Ishikawa (cell line): ENCODE results near the gene GTPBP1.

ENCODE experiments used
- CEBPB ChIP-seq: IDR thresholded peaks from 2 replicates; pipeline ENCODE4 v1.6.1; 2012
- CREB1 ChIP-seq: IDR thresholded peaks from 2 replicates; pipeline ENCODE4 v1.6.1; 2012; ENCODE audit warnings: low read depth
- EGR1 ChIP-seq: IDR thresholded peaks from 2 replicates; pipeline ENCODE4 v1.6.1; 2012
- EP300 ChIP-seq: IDR thresholded peaks from 2 replicates; pipeline ENCODE4 v1.6.1; 2012; ENCODE audit warnings: borderline replicate concordance
- FOXM1 ChIP-seq: IDR thresholded peaks from 2 replicates; pipeline ENCODE4 v1.6.1; 2012; ENCODE audit warnings: low read depth, borderline replicate concordance
- NFIC ChIP-seq: IDR thresholded peaks from 2 replicates; pipeline ENCODE4 v1.6.1; 2012
- RAD21 ChIP-seq: IDR thresholded peaks from 2 replicates; pipeline ENCODE4 v1.6.1; 2012; ENCODE audit warnings: low read depth
- TAF1 ChIP-seq: IDR thresholded peaks from 2 replicates; pipeline ENCODE4 v1.6.1; 2012; ENCODE audit warnings: low read depth, mild to moderate bottlenecking
- TCF12 ChIP-seq: IDR thresholded peaks from 2 replicates; pipeline ENCODE4 v1.6.1; 2012; ENCODE audit warnings: low read depth
- TEAD4 ChIP-seq: IDR thresholded peaks from 2 replicates; pipeline ENCODE4 v1.6.1; 2012
- YY1 ChIP-seq: IDR thresholded peaks from 2 replicates; pipeline ENCODE4 v1.6.1; 2012; ENCODE audit warnings: low read depth
- ZBTB7A ChIP-seq: IDR thresholded peaks from 2 replicates; pipeline ENCODE4 v1.6.1; 2012; ENCODE audit warnings: low read depth
- TF ChIP-seq, protein P1 (sequence below): IDR thresholded peaks from 2 replicates; pipeline ENCODE4 v1.6.1; 2012
- TF ChIP-seq, protein P2 (sequence below): IDR thresholded peaks from 2 replicates; pipeline ENCODE4 v1.6.1; 2012; ENCODE audit warnings: low read depth, mild to moderate bottlenecking
- TF ChIP-seq, protein P3 (sequence below): IDR thresholded peaks from 2 replicates; pipeline ENCODE4 v1.6.1; 2012

The GTPBP1 gene

DNA sequence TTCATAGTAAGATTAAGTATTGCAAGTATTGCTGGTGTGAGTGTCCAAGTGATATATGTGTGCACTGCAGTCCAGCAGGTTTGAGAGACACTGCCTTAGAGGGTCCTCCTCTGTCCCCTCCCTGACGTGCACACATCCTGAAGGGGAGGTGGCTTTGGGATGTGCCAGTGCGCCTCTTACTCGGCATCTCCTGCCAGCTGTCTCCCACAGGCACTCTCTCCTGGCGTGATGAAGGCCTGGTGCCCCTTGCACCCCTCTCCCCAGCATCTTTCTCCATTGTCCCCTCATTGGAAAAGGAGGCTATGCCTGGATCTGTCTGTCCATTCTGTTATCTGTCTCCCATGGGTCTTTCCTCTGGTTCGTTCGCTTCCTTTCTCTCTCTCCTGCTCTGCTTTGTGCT lies 24.2 kb downstream of the GTPBP1 start:
- TF ChIP-seq TEAD4 (no peak), CREB1 (no peak), EGR1 (no peak), RAD21 (no peak), CEBPB (no peak), NFIC (no peak), YY1 (no peak), FOXM1 (no peak)
- TF ChIP-seq, protein P1, sequence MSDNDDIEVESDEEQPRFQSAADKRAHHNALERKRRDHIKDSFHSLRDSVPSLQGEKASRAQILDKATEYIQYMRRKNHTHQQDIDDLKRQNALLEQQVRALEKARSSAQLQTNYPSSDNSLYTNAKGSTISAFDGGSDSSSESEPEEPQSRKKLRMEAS = no peak

DNA sequence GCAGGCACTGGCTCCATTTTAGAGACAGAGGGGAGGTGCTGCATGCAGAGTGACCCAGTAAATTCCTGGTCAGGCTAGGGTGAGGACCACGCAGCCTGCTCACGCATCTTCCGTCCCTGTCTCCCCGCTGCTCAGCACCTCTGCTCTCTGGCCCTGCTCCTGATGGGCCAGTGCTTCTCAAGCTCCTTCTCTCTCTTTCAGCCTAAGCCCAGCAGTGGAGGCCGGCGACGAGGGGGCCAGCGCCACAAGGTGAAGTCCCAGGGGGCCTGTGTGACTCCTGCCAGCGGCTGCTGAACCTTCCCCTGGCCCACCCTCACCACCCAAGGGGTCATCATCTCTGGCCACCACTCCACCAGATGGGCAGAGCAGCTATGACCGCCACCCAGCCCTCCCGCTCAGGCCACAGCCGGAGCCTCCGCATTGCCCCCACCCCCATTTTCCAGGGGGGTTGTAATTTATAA lies 24.7 kb downstream of the GTPBP1 start:
- TF ChIP-seq YY1 (no peak), TAF1 (no peak), TEAD4 (no peak), EGR1 (no peak), NFIC (no peak), CREB1 (no peak), ZBTB7A (no peak), FOXM1 (no peak)
- TF ChIP-seq, protein P1 = no peak
- TF ChIP-seq, protein P2, sequence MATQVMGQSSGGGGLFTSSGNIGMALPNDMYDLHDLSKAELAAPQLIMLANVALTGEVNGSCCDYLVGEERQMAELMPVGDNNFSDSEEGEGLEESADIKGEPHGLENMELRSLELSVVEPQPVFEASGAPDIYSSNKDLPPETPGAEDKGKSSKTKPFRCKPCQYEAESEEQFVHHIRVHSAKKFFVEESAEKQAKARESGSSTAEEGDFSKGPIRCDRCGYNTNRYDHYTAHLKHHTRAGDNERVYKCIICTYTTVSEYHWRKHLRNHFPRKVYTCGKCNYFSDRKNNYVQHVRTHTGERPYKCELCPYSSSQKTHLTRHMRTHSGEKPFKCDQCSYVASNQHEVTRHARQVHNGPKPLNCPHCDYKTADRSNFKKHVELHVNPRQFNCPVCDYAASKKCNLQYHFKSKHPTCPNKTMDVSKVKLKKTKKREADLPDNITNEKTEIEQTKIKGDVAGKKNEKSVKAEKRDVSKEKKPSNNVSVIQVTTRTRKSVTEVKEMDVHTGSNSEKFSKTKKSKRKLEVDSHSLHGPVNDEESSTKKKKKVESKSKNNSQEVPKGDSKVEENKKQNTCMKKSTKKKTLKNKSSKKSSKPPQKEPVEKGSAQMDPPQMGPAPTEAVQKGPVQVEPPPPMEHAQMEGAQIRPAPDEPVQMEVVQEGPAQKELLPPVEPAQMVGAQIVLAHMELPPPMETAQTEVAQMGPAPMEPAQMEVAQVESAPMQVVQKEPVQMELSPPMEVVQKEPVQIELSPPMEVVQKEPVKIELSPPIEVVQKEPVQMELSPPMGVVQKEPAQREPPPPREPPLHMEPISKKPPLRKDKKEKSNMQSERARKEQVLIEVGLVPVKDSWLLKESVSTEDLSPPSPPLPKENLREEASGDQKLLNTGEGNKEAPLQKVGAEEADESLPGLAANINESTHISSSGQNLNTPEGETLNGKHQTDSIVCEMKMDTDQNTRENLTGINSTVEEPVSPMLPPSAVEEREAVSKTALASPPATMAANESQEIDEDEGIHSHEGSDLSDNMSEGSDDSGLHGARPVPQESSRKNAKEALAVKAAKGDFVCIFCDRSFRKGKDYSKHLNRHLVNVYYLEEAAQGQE = no peak

DNA sequence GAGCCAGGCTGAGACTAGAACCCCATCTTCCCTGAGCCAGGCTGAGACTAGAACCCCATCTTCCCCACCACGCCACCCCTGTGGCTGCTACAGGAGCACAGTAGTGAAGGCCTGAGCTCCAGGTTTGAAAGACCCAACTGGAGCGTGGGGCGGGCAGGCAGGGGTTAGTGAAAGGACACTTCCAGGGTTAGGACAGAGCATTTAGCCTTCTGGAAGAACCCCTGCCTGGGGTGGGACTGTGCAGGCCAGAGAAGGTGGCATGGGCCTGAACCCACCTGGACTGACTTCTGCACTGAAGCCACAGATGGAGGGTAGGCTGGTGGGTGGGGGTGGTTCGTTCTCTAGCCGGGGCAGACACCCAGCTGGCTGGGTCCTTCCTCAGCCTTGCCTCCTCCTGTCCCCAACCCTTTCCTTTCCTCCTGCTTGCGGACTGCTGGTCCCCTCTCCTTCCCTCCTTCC lies 26.0 kb downstream of the GTPBP1 start:
- TF ChIP-seq ZBTB7A = no peak
- TF ChIP-seq FOXM1 = no peak
- TF ChIP-seq, protein P3, sequence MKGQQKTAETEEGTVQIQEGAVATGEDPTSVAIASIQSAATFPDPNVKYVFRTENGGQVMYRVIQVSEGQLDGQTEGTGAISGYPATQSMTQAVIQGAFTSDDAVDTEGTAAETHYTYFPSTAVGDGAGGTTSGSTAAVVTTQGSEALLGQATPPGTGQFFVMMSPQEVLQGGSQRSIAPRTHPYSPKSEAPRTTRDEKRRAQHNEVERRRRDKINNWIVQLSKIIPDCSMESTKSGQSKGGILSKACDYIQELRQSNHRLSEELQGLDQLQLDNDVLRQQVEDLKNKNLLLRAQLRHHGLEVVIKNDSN = no peak
- TF ChIP-seq CEBPB = no peak
- no peak for TF ChIP-seq RAD21
- TF ChIP-seq EP300 = no peak
- TF ChIP-seq, protein P1 = no peak
- no peak for TF ChIP-seq CREB1
- TF ChIP-seq, protein P2 = no peak
- TF ChIP-seq YY1 = no peak
- no peak for TF ChIP-seq NFIC
- no peak for TF ChIP-seq EGR1
- TF ChIP-seq TAF1 = no peak
- TF ChIP-seq TCF12 = no peak
- no peak for TF ChIP-seq TEAD4

DNA sequence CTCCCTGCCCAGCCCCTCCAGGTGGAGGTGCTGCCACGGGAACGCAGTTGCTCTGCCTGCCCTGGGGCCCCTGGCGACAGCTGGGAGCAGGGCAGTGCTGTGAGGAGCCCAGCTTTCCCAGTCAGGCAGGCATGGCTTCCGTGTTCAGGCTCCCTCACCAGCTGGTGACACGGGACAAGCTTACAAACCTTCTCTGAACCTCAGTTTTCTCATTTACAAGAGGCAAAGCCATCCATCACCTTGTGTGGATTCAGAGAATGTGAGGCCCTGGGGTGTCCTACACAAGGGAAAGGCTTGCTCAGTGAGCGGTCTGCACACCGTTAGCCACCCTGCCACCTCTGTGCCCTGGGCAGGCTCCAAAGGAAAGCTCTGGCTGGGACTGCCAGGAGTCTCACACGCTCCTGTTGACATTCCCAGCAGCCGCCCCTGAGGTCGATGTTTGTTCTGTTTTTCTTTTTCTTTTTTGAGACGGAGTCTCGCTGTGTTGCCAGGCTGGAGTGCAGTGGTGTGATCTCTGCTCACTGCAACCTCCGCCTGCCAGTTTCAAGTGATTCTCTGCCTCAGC lies 26.6 kb downstream of the GTPBP1 start:
- no peak for TF ChIP-seq TCF12
- no peak for TF ChIP-seq EGR1
- TF ChIP-seq, protein P3 = no peak
- no peak for TF ChIP-seq TAF1
- TF ChIP-seq, protein P1 = no peak
- no peak for TF ChIP-seq FOXM1
- no peak for TF ChIP-seq YY1
- TF ChIP-seq CEBPB = no peak
- no peak for TF ChIP-seq EP300
- TF ChIP-seq, protein P2 = no peak
- no peak for TF ChIP-seq RAD21
- no peak for TF ChIP-seq ZBTB7A
- no peak for TF ChIP-seq NFIC
- TF ChIP-seq CREB1 = no peak
- no peak for TF ChIP-seq TEAD4
